Lung (tissue), 12 donors: Measurements from ENCODE around the gene ALG12. TPM values are rescaled to one million over a fixed set of nuclear protein-coding genes. Genes with fewer than 3 reads are reported as not detected.

Source experiments
- ATAC-seq: fragments of 200-7000 bp; cut with Tn5 transposase; one replicate; pipeline ENCODE4 v1.9.1; 2020; ENCODE audit warnings: moderate number of reproducible peaks; ENCODE audit not compliant: insufficient read depth, low FRiP score
- DNase-seq, 3 donors: peaks; one replicate each; pipeline ENCODE4 v3.0.0-alpha.2; 2013 to 2017
- H3K27ac ChIP-seq, 2 donors: one replicate each; pipeline ENCODE4 v1.5.1; 2013; ENCODE audit warnings: mild to moderate bottlenecking in 2 of 2, moderate library complexity in 2 of 2, control low read depth in 1 of 2, inconsistent platforms in 1 of 2, low read depth in 1 of 2, low read length in 1 of 2
- H3K27me3 ChIP-seq, 3 donors: one replicate each; pipeline ENCODE4 v1.5.1; 2013; ENCODE audit warnings: low read length in 2 of 3; ENCODE audit not compliant: control insufficient read depth in 3 of 3, insufficient read depth in 3 of 3
- H3K36me3 ChIP-seq, 4 donors: one replicate each; pipeline ENCODE4 v1.5.1; 2013; ENCODE audit warnings: low read length in 4 of 4, mild to moderate bottlenecking in 1 of 4, moderate library complexity in 1 of 4; ENCODE audit not compliant: control insufficient read depth in 4 of 4, insufficient read depth in 4 of 4
- H3K4me1 ChIP-seq, 5 donors: one replicate each; pipeline ENCODE4 v1.5.1; 2013; ENCODE audit warnings: low read length in 5 of 5, mild to moderate bottlenecking in 2 of 5, moderate library complexity in 1 of 5; ENCODE audit not compliant: control insufficient read depth in 5 of 5, insufficient read depth in 5 of 5
- H3K4me3 ChIP-seq: one replicate; pipeline ENCODE4 v1.5.1; 2013; ENCODE audit warnings: mild to moderate bottlenecking, control low read depth, moderate library complexity
- H3K9ac ChIP-seq, 2 donors: one replicate each; pipeline ENCODE4 v1.5.1; 2013; ENCODE audit warnings: low read length in 2 of 2, control low read depth in 1 of 2; ENCODE audit not compliant: insufficient read depth in 1 of 2
- H3K9me3 ChIP-seq, 4 donors: one replicate each; pipeline ENCODE4 v1.5.1; 2013; ENCODE audit warnings: low read length in 3 of 4, mild to moderate bottlenecking in 1 of 4, moderate library complexity in 1 of 4; ENCODE audit not compliant: control insufficient read depth in 4 of 4, insufficient read depth in 3 of 4
- CTCF ChIP-seq: IDR thresholded peaks from 2 replicates; pipeline ENCODE4 v1.5.1; 2012; ENCODE audit warnings: mild to moderate bottlenecking; ENCODE audit errors: control extremely low read depth, extremely low read depth
- WGBS, 2 donors: extraction: QIAGEN DNeasy Blood & Tissue Kit; methylation state at CpG; one replicate each; pipeline ENCODE4 v1.1.7; 2013; 5-methylcytosine and 5-hydroxymethylcytosine counted together
- polyA plus RNA-seq, 2 donors: library from polyadenylated mRNA; stranded (reverse); fragments of 200-250 nt; gene quantifications; one replicate each; pipeline ENCODE4 v1.2.1, GENCODE V29; 2013
- total RNA-seq, 2 donors: library from RNA; depleted of rRNA in 1 of 2; stranded (reverse); fragments of >200 nt in 1 of 2; gene quantifications; one replicate each; pipeline ENCODE4 v1.2.1, GENCODE V29; 2014 to 2021
- donor health status: control.
- donor health status: control.
- donor health status: Bipolar disorder and iron deficiency.
- donor health status: healthy.
- donor health status: DM: yes; HTN: yes; CAD: no.

Gene ALG12
- total and polyA plus RNA-seq, 4 donors = 13.6 to 33.9 (median 16.6) TPM

- Histone ChIP-seq H3K36me3 (peaks cover 0 to 31% (median 22%) of the 10 kb centered on the region in 4 donors), H3K27ac (no peak overlapping the region), H3K9me3 (peaks cover 0 to 5% (median 4%) of the 10 kb centered on the region in 4 donors), H3K9ac (no peak overlapping the region), H3K4me3 (no peak overlapping the region), H3K27me3 (no peaks in the 10 kb centered on the region), H3K4me1 (peaks cover 0 to 3% (median 0%) of the 10 kb centered on the region in 5 donors)
- no peak for ATAC-seq
- no peak for DNase-seq
- no peak for TF ChIP-seq CTCF
- WGBS, 2 donors = 92 to 97% methylated on average over 8 of the region's 8 CpGs
Measured at GRCh38 chr22:49897015-49897684, 21.1 kb downstream of the ALG12 start.

GRCh38 chr22:49896201-49896600, 22.0 kb downstream of the ALG12 start:
- ATAC-seq = no peak
- Histone ChIP-seq H3K27ac (no peak overlapping the region), H3K9ac (no peak overlapping the region), H3K36me3 (peaks cover 0 to 26% (median 15%) of the 10 kb centered on the region in 4 donors), H3K27me3 (no peaks in the 10 kb centered on the region), H3K4me1 (peaks cover 0 to 3% (median 0%) of the 10 kb centered on the region in 5 donors), H3K4me3 (no peak overlapping the region), H3K9me3 (peaks cover 0 to 4% (median under 1%) of the 10 kb centered on the region in 4 donors)
- DNase-seq = no peak
- TF ChIP-seq CTCF = no peak
- WGBS, 2 donors = 92 to 96% methylated on average over 5 of the region's 5 CpGs

GRCh38 chr22:49894322-49895054, 23.8 kb downstream of the ALG12 start:
- 90 to 94% methylated on average over 8 of the region's 8 CpGs for WGBS, 2 donors
- peaks cover 0 to 3% (median 0%) of the 10 kb centered on the region in 5 donors for H3K4me1 ChIP-seq
- no peak overlapping the region for H3K27ac ChIP-seq
- H3K9ac ChIP-seq = no peak overlapping the region
- DNase-seq (no peak), ATAC-seq (no peak)
- H3K36me3 ChIP-seq = peaks cover 0 to 38% (median 16%) of the 10 kb centered on the region in 4 donors
- no peak for TF ChIP-seq CTCF
- peaks cover 0 to 6% (median 3%) of the 10 kb centered on the region in 4 donors for H3K9me3 ChIP-seq
- no peak overlapping the region for H3K4me3 ChIP-seq
- H3K27me3 ChIP-seq = no peaks in the 10 kb centered on the region
